ENCODE results near the gene OLAH. TPM values are rescaled to one million over a fixed set of nuclear protein-coding genes. Genes with fewer than 3 reads are reported as not detected.
A peak's percentile ranks its signal among the peaks of the same experiment; 100 is the strongest.

The OLAH gene
- total RNA-seq, 1 experiment from 2014 or later = 1.4 TPM

DNA sequence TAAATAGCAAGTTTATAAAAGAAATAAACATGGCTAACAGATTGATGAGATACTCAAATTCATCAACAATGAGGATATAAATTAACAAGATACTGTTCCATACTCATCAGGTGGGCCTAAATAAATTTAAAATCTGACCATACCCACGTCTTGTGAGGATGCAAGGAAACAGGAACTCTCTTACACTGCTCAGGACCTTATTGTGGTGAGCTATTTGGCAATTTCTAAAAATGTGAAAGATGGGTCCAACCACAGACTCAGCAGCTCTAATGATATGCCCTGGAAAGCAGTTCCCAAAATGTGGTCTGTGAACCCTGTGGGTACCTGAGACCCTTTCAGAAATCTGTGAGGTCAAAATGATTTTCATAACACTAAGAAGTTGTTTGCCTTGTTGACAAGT lies 74.9 kb downstream of the OLAH start:
- no TSS peak for BruUV-seq (replicated peaks)
- H3K27ac Mint-ChIP-seq (ENCODE audit: low read depth, unreplicated experiment) = no peak overlapping the region
- H3K4me1 Mint-ChIP-seq (ENCODE audit: insufficient read depth, unreplicated experiment) = no peaks in the 10 kb centered on the region
- TF ChIP-seq, protein P1, sequence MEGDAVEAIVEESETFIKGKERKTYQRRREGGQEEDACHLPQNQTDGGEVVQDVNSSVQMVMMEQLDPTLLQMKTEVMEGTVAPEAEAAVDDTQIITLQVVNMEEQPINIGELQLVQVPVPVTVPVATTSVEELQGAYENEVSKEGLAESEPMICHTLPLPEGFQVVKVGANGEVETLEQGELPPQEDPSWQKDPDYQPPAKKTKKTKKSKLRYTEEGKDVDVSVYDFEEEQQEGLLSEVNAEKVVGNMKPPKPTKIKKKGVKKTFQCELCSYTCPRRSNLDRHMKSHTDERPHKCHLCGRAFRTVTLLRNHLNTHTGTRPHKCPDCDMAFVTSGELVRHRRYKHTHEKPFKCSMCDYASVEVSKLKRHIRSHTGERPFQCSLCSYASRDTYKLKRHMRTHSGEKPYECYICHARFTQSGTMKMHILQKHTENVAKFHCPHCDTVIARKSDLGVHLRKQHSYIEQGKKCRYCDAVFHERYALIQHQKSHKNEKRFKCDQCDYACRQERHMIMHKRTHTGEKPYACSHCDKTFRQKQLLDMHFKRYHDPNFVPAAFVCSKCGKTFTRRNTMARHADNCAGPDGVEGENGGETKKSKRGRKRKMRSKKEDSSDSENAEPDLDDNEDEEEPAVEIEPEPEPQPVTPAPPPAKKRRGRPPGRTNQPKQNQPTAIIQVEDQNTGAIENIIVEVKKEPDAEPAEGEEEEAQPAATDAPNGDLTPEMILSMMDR (IDR thresholded peaks at IDR 0.05; ENCODE audit: unreplicated experiment) = no peak
- ChIA-PET CTCF (interaction anchor here (1.4 kb wide), 1 partner anchor 12 kb away, joined by 3 read pairs; no protein-coding TSS in a partner anchor), POLR2A (no interaction called here)
- intact Hi-C loops (cut with micrococcal nuclease) = no loop called here
- H3K27me3 Mint-ChIP-seq (ENCODE audit: insufficient read depth, unreplicated experiment) = no peaks in the 10 kb centered on the region
- DNase-seq (ENCODE audit: unreplicated experiment) = no peak
- no peaks in the 10 kb centered on the region for H3K9me3 Mint-ChIP-seq (ENCODE audit: unreplicated experiment)
- H3K4me3 Mint-ChIP-seq (ENCODE audit: unreplicated experiment) = no peak overlapping the region
- H3K36me3 Mint-ChIP-seq (ENCODE audit: insufficient read depth, unreplicated experiment) = peaks cover 2% of the 10 kb centered on the region

DNA sequence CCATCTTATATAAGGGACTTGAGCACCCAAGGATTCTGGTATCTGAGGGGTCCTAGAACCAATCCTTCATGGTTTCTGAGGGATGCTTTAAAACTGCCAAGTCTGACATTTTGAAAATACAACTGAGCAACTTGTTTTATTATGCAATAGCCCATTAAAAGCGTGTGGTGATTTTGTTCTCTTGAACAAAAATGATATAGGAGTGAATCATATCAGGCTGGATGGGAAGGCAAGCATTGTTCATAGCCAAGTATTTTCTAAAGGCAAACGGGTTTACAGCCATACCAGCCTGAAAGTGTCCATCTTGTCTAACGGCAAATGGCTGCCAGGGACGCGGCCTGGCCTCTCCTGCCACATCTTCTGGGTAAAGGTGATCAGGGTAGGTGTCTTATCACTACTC lies 76.8 kb downstream of the OLAH start:
- DNase-seq (ENCODE audit: unreplicated experiment) = peak; percentile 46
- Mint-ChIP-seq H3K27ac (ENCODE audit: low read depth, unreplicated experiment) (no peak overlapping the region), H3K4me1 (ENCODE audit: insufficient read depth, unreplicated experiment) (peaks cover 6% of the 10 kb centered on the region), H3K36me3 (ENCODE audit: insufficient read depth, unreplicated experiment) (peaks cover 17% of the 10 kb centered on the region), H3K27me3 (ENCODE audit: insufficient read depth, unreplicated experiment) (no peaks in the 10 kb centered on the region), H3K9me3 (ENCODE audit: unreplicated experiment) (no peaks in the 10 kb centered on the region), H3K4me3 (ENCODE audit: unreplicated experiment) (no peak overlapping the region)
- ChIA-PET POLR2A (interaction anchor here (1.5 kb wide), 1 partner anchor 22 kb away, joined by 7 read pairs; the partner anchor contains the start of gene RPP38), CTCF (interaction anchor here (3.8 kb wide), 1 partner anchor 14 kb away, joined by 17 read pairs; no protein-coding TSS in a partner anchor)
- intact Hi-C loops (cut with micrococcal nuclease) = no loop called here
- BruUV-seq (replicated peaks) = no TSS peak
- TF ChIP-seq, protein P1 (IDR thresholded peaks at IDR 0.05; ENCODE audit: unreplicated experiment) = no peak

DNA sequence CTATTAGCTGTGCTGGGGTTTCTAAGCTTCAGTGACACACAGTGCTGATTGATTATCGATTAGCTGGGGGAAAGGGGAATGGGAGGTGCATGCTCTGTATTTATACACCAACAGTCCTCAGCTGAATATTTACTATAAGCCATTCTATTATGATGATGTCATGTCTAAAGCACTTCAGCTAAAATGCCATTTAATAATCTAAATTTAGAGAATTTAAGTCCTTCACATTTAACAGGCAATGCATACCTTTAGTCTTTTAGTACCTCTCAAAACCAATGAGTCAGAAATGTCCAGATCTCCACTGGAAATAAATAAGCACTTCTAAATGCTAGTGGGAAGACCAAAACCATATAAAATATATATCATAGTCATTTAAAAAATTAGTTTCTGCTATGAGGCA lies 78.0 kb downstream of the OLAH start:
- intact Hi-C loops (cut with micrococcal nuclease) = no loop called here
- CTCF ChIA-PET = interaction anchor here (3.8 kb wide), 1 partner anchor 15 kb away, joined by 17 read pairs; no protein-coding TSS in a partner anchor
- no peaks in the 10 kb centered on the region for H3K27me3 Mint-ChIP-seq (ENCODE audit: insufficient read depth, unreplicated experiment)
- H3K27ac Mint-ChIP-seq (ENCODE audit: low read depth, unreplicated experiment) = no peak overlapping the region
- H3K9me3 Mint-ChIP-seq (ENCODE audit: unreplicated experiment) = no peaks in the 10 kb centered on the region
- POLR2A ChIA-PET = interaction anchor here (0.5 to 1.0 kb wide), 2 partner anchors 20 to 24 kb away, joined by 3 read pairs; no protein-coding TSS in a partner anchor
- peaks cover 6% of the 10 kb centered on the region for H3K4me1 Mint-ChIP-seq (ENCODE audit: insufficient read depth, unreplicated experiment)
- peaks cover 17% of the 10 kb centered on the region for H3K36me3 Mint-ChIP-seq (ENCODE audit: insufficient read depth, unreplicated experiment)
- no peak overlapping the region for H3K4me3 Mint-ChIP-seq (ENCODE audit: unreplicated experiment)
- TF ChIP-seq, protein P1 (IDR thresholded peaks at IDR 0.05; ENCODE audit: unreplicated experiment) = no peak
- BruUV-seq (replicated peaks) = no TSS peak
- DNase-seq (ENCODE audit: unreplicated experiment) = no peak

DNA sequence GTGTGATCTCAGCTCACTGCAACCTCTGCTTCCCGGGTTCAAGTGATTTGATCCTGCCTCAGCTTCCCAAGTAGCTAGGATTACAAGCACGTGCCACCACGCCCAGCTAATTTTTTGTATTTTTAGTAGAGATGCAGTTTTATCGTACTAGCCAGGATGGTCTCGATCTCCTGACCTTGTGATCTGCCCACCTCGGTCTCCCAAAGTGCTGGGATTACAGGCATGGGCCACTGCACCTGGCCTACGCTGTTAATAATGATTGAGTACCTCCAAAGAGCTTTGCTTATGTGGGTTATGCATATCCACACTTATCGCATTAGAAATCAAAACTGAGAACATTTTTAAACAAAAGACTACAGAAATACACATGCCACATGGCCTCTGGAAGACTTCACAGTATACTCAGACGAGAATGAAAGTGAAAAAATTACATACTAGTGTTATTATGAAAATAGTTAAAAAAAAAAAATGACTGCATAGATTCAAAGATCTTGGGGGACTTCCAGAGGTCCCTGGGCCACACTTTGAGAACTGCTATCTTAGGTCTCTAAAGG lies 78.8 kb downstream of the OLAH start:
- H3K27ac Mint-ChIP-seq (ENCODE audit: low read depth, unreplicated experiment) = no peak overlapping the region
- POLR2A ChIA-PET = interaction anchor here (0.8 to 1.7 kb wide), 2 partner anchors 45 to 244 kb away, joined by 4 to 18 read pairs; partner anchors contain the start of genes NMT2 and SUV39H2

More for the DNA sequence above, 78.8 kb downstream of the OLAH start:
- Mint-ChIP-seq H3K4me3 (ENCODE audit: unreplicated experiment) (no peak overlapping the region), H3K4me1 (ENCODE audit: insufficient read depth, unreplicated experiment) (peaks cover 6% of the 10 kb centered on the region), H3K36me3 (ENCODE audit: insufficient read depth, unreplicated experiment) (peaks cover 18% of the 10 kb centered on the region), H3K9me3 (ENCODE audit: unreplicated experiment) (no peaks in the 10 kb centered on the region), H3K27me3 (ENCODE audit: insufficient read depth, unreplicated experiment) (no peaks in the 10 kb centered on the region)
- CTCF ChIA-PET = interaction anchor here (0.6 to 3.8 kb wide), 3 partner anchors 16 to 510 kb away, joined by 3 to 17 read pairs (median 4); no protein-coding TSS in a partner anchor
- TF ChIP-seq, protein P1 (IDR thresholded peaks at IDR 0.05; ENCODE audit: unreplicated experiment) = no peak
- BruUV-seq (replicated peaks) = no TSS peak
- no peak for DNase-seq (ENCODE audit: unreplicated experiment)
- intact Hi-C loops (cut with micrococcal nuclease) = no loop called here

Other genes starting within 250 kb of the OLAH start
- gene CDNF, start 205.9 kb upstream of the OLAH start, total RNA-seq (2022) = 1.9 and 2.9 TPM in 2 replicates
- 12.1 and 14.0 TPM in 2 replicates for gene HSPA14, start 205.6 kb upstream of the OLAH start, total RNA-seq (2022)
- 17.2 and 18.1 TPM in 2 replicates for gene MSANTD7, start 205.6 kb upstream of the OLAH start, total RNA-seq (2022)
- 14.9 and 16.0 TPM in 2 replicates for gene SUV39H2, start 165.1 kb upstream of the OLAH start, total RNA-seq (2022)
- gene DCLRE1C, start 89.8 kb upstream of the OLAH start, total RNA-seq (2022) = 10.3 and 11.5 TPM in 2 replicates
- gene MEIG1, start 84.6 kb upstream of the OLAH start, total RNA-seq (2022) = 1.7 TPM in 1 of 2 replicates, not detected in the other
- gene ACBD7, start 44.8 kb downstream of the OLAH start, total RNA-seq (2022) = 0.54 and 0.63 TPM in 2 replicates
- 26.4 and 30.8 TPM in 2 replicates for gene RPP38, start 53.4 kb downstream of the OLAH start, total RNA-seq (2022)
- 9.6 and 10.5 TPM in 2 replicates for gene NMT2, start 124.8 kb downstream of the OLAH start, total RNA-seq (2022)